GM12872 (cell line): ENCODE measurements around the gene SH3GL1.

Experiments
- CTCF ChIP-seq: IDR thresholded peaks from 3 replicates; pipeline ENCODE4 v1.5.1; 2011; ENCODE audit warnings: low read depth, mild to moderate bottlenecking, low read length, moderate library complexity; ENCODE audit not compliant: insufficient read depth

The SH3GL1 gene

GRCh38 chr19:4376671-4376990 is 23.7 kb downstream of the SH3GL1 start:
- TF ChIP-seq CTCF: no peak

- no peak for TF ChIP-seq CTCF
Measured at GRCh38 chr19:4376028-4376670, 24.2 kb downstream of the SH3GL1 start.

- peak; percentile 72 for TF ChIP-seq CTCF
Measured at GRCh38 chr19:4375164-4376027, 25.0 kb downstream of the SH3GL1 start.

GRCh38 chr19:4374498-4375163 is 25.7 kb downstream of the SH3GL1 start:
- no peak for TF ChIP-seq CTCF

GRCh38 chr19:4373601-4374497 is 26.5 kb downstream of the SH3GL1 start:
- no peak for TF ChIP-seq CTCF

- no peak for TF ChIP-seq CTCF
Measured at GRCh38 chr19:4373013-4373367, 27.4 kb downstream of the SH3GL1 start.
